Stomach smooth muscle (tissue), 2 donors: ENCODE results near the gene PPP1R3D.

Source experiments
- H3K27ac ChIP-seq: one replicate; pipeline ENCODE4 v1.7.0; 2013; ENCODE audit warnings: mild to moderate bottlenecking, low read length, inconsistent platforms
- H3K27me3 ChIP-seq, 2 donors: one replicate each; pipeline ENCODE4 v1.7.0; 2013; ENCODE audit warnings: low read length in 2 of 2; ENCODE audit not compliant: insufficient read depth in 2 of 2, control insufficient read depth in 1 of 2
- H3K36me3 ChIP-seq, 2 donors: one replicate each; pipeline ENCODE4 v1.7.0; 2013; ENCODE audit warnings: low read length in 2 of 2; ENCODE audit not compliant: control insufficient read depth in 2 of 2, insufficient read depth in 2 of 2
- H3K4me1 ChIP-seq: one replicate; pipeline ENCODE4 v1.7.0; 2013; ENCODE audit warnings: low read length; ENCODE audit not compliant: control insufficient read depth, insufficient read depth
- H3K4me3 ChIP-seq, 2 donors: one replicate each; pipeline ENCODE4 v1.7.0; 2013; ENCODE audit warnings: low read length in 2 of 2
- H3K9ac ChIP-seq, 2 donors: one replicate each; pipeline ENCODE4 v1.7.0; 2013; ENCODE audit warnings: low read length in 2 of 2, mild to moderate bottlenecking in 1 of 2
- H3K9me3 ChIP-seq, 2 donors: one replicate each; pipeline ENCODE4 v1.7.0; 2013; ENCODE audit warnings: low read length in 2 of 2; ENCODE audit not compliant: control insufficient read depth in 2 of 2
- donor health status: healthy.
- donor health status: Pancreatic carcinoma.

PPP1R3D gene

GRCh38 chr20:59948212-59948611 lies 8.1 kb upstream of the PPP1R3D start:
- Histone ChIP-seq H3K4me1 (no peaks in the 10 kb centered on the region), H3K4me3 (no peak overlapping the region), H3K27ac (no peak overlapping the region), H3K27me3 (no peaks in the 10 kb centered on the region), H3K9me3 (no peaks in the 10 kb centered on the region), H3K36me3 (peaks cover 9 to 12% of the 10 kb centered on the region in 2 donors), H3K9ac (no peak overlapping the region)

GRCh38 chr20:59947376-59947775 lies 7.3 kb upstream of the PPP1R3D start:
- no peaks in the 10 kb centered on the region for H3K27me3 ChIP-seq
- no peak overlapping the region for H3K27ac ChIP-seq
- no peak overlapping the region for H3K4me3 ChIP-seq
- peaks cover 9 to 19% of the 10 kb centered on the region in 2 donors for H3K36me3 ChIP-seq
- H3K9ac ChIP-seq: no peak overlapping the region
- H3K4me1 ChIP-seq: no peaks in the 10 kb centered on the region
- no peaks in the 10 kb centered on the region for H3K9me3 ChIP-seq

GRCh38 chr20:59945731-59946130 lies 5.6 kb upstream of the PPP1R3D start:
- peaks cover 6 to 19% of the 10 kb centered on the region in 2 donors for H3K36me3 ChIP-seq
- H3K27ac ChIP-seq: no peak overlapping the region
- H3K4me1 ChIP-seq: peaks cover 10% of the 10 kb centered on the region
- no peak overlapping the region for H3K9ac ChIP-seq
- no peaks in the 10 kb centered on the region for H3K9me3 ChIP-seq
- H3K4me3 ChIP-seq: no peak overlapping the region
- H3K27me3 ChIP-seq: no peaks in the 10 kb centered on the region

- Histone ChIP-seq H3K9ac (no peak overlapping the region), H3K27me3 (no peaks in the 10 kb centered on the region), H3K4me1 (peaks cover 10% of the 10 kb centered on the region), H3K27ac (no peak overlapping the region), H3K4me3 (no peak overlapping the region), H3K36me3 (peaks cover 6 to 19% of the 10 kb centered on the region in 2 donors), H3K9me3 (no peaks in the 10 kb centered on the region)
These were observed 5.1 kb upstream of the PPP1R3D start for GRCh38 chr20:59945175-59945574.

- Histone ChIP-seq H3K9ac (no peak overlapping the region), H3K27me3 (no peaks in the 10 kb centered on the region), H3K9me3 (no peaks in the 10 kb centered on the region), H3K4me3 (no peak overlapping the region), H3K4me1 (peaks cover 10% of the 10 kb centered on the region), H3K36me3 (peaks cover 6 to 19% of the 10 kb centered on the region in 2 donors), H3K27ac (no peak overlapping the region)
These were observed 4.6 kb upstream of the PPP1R3D start for GRCh38 chr20:59944726-59945125.

- Histone ChIP-seq H3K9me3 (no peaks in the 10 kb centered on the region), H3K27me3 (no peaks in the 10 kb centered on the region), H3K9ac (no peak overlapping the region), H3K4me1 (peaks cover 28% of the 10 kb centered on the region), H3K27ac (no peak overlapping the region), H3K36me3 (peaks cover 6 to 19% of the 10 kb centered on the region in 2 donors), H3K4me3 (no peak overlapping the region)
These were observed 2.1 kb upstream of the PPP1R3D start for GRCh38 chr20:59942245-59942644.

- Histone ChIP-seq H3K4me3 (peak overlapping the region; percentile 95 to 98), H3K27ac (peak overlapping the region; percentile 96), H3K27me3 (no peaks in the 10 kb centered on the region), H3K4me1 (peaks cover 28% of the 10 kb centered on the region), H3K9ac (peak overlapping the region; percentile 94 to 95), H3K9me3 (no peaks in the 10 kb centered on the region), H3K36me3 (peaks cover 6 to 19% of the 10 kb centered on the region in 2 donors)
These were observed 820 bp upstream of the PPP1R3D start for GRCh38 chr20:59940956-59941294.

GRCh38 chr20:59939879-59940128 lies 301 bp downstream of the PPP1R3D start:
- Histone ChIP-seq H3K4me1 (peaks cover 28% of the 10 kb centered on the region), H3K36me3 (peaks cover 5 to 18% of the 10 kb centered on the region in 2 donors)

GRCh38 chr20:59939052-59939878 lies 840 bp downstream of the PPP1R3D start:
- Histone ChIP-seq H3K9ac (peak overlapping the region; percentile 72 to 81), H3K4me3 (peak overlapping the region; percentile 86 to 95), H3K4me1 (peaks cover 28% of the 10 kb centered on the region), H3K9me3 (no peaks in the 10 kb centered on the region), H3K36me3 (peaks cover 4 to 12% of the 10 kb centered on the region in 2 donors), H3K27ac (peak overlapping the region; percentile 96), H3K27me3 (no peaks in the 10 kb centered on the region)

More at GRCh38 chr20:59939879-59940128, 301 bp downstream of the PPP1R3D start:
- Histone ChIP-seq H3K9me3 (no peaks in the 10 kb centered on the region), H3K9ac (peak overlapping the region; percentile 72 to 81), H3K27ac (peak overlapping the region; percentile 96), H3K27me3 (no peaks in the 10 kb centered on the region), H3K4me3 (peak overlapping the region; percentile 86 to 95)

- Histone ChIP-seq H3K27ac (no peak overlapping the region), H3K9me3 (no peaks in the 10 kb centered on the region), H3K9ac (no peak overlapping the region), H3K4me3 (peak overlapping the region in 1 of 2 donors; percentile 95), H3K4me1 (peaks cover 32% of the 10 kb centered on the region), H3K36me3 (peaks cover 0 to 7% of the 10 kb centered on the region in 2 donors), H3K27me3 (no peaks in the 10 kb centered on the region)
These were observed 1.4 kb downstream of the PPP1R3D start for GRCh38 chr20:59938696-59939051.

- H3K27ac ChIP-seq: no peak overlapping the region
- peak overlapping the region in 1 of 2 donors; percentile 95 for H3K4me3 ChIP-seq
These were observed 1.9 kb downstream of the PPP1R3D start for GRCh38 chr20:59938221-59938620.

More at GRCh38 chr20:59938221-59938620, 1.9 kb downstream of the PPP1R3D start:
- H3K9me3 ChIP-seq: no peaks in the 10 kb centered on the region
- H3K4me1 ChIP-seq: peaks cover 32% of the 10 kb centered on the region
- H3K9ac ChIP-seq: no peak overlapping the region
- H3K36me3 ChIP-seq: peaks cover 0 to 6% of the 10 kb centered on the region in 2 donors
- no peaks in the 10 kb centered on the region for H3K27me3 ChIP-seq
